SK-N-SH (cell line): ENCODE measurements around the gene C1QTNF8. TPM values are rescaled to one million over a fixed set of nuclear protein-coding genes. Genes with fewer than 3 reads are reported as not detected.
"Not testable (repeated sequence)": the region's sequence is repeated elsewhere in the genome, so short reads cannot be mapped to it uniquely, and the experiment has no call there.

Experiments used
- CTCF ChIA-PET: fragments of 300-600, 350-600 bp; formaldehyde crosslinking; extraction: SDS; loops from one replicate; lab custom pipeline; 2021; lab: Yijun Ruan, JAX
- POLR2A ChIA-PET: fragments of 350-600 bp; sonication (Branson Sonifier 250); formaldehyde crosslinking; extraction: SDS; loops from one replicate; lab custom pipeline; 2020; ENCODE audit warnings: antibody characterized with exemption, inconsistent platforms; lab: Yijun Ruan, JAX
- DNase-seq: peaks from one replicate; pipeline ENCODE4 v3.0.0; 2012
- H2AFZ ChIP-seq: fragments of 200-600 bp; sonication (generic); 2 replicates; pipeline ENCODE4 v1.8.1; 2016; ENCODE audit warnings: antibody characterized with exemption, mild to moderate bottlenecking, low read depth
- H3F3A ChIP-seq: fragments of 200-600 bp; sonication (generic); replicated peaks from 2 replicates; pipeline ENCODE3; 2016; ENCODE audit warnings: antibody characterized with exemption, mild to moderate bottlenecking; ENCODE audit not compliant: insufficient read depth
- H3K27ac ChIP-seq, 2 experiments: fragments of 200-500 bp in 1 of 2; fragments of 200-600 bp in 1 of 2; sonication (Bioruptor generic) in 1 of 2; sonication (generic), shearing (Covaris generic) in 1 of 2; 2 replicates each; pipeline versions ENCODE4 v1.5.1 to v1.6.1; 2014 to 2016; ENCODE audit warnings: low read depth in 2 of 2, inconsistent platforms in 1 of 2, low read length in 1 of 2, mild to moderate bottlenecking in 1 of 2, mixed read lengths in 1 of 2
- H3K27me3 ChIP-seq: fragments of 200-600 bp; sonication (generic), shearing (Covaris generic); 2 replicates; pipeline ENCODE4 v1.6.1; 2016; ENCODE audit warnings: mixed run types; ENCODE audit not compliant: insufficient read depth
- H3K36me3 ChIP-seq, 2 experiments: fragments of 200-500 bp in 1 of 2; fragments of 200-600 bp in 1 of 2; sonication (Bioruptor generic) in 1 of 2; sonication (generic) in 1 of 2; replicated peaks in 1 of 2; 2 replicates each; pipeline versions ENCODE3 to v1.5.1; 2014 to 2016; ENCODE audit warnings: low read length in 1 of 2, mild to moderate bottlenecking in 1 of 2; ENCODE audit not compliant: insufficient read depth in 2 of 2, control insufficient read depth in 1 of 2
- H3K4me1 ChIP-seq, 2 experiments: fragments of 200-500 bp in 1 of 2; fragments of 200-600 bp in 1 of 2; sonication (Bioruptor generic) in 1 of 2; sonication (generic), shearing (Covaris generic) in 1 of 2; 2 replicates each; pipeline versions ENCODE4 v1.5.1 to v1.6.1; 2014 to 2016; ENCODE audit warnings: low read depth in 1 of 2, low read length in 1 of 2, mixed run types in 1 of 2; ENCODE audit not compliant: insufficient read depth in 2 of 2, control insufficient read depth in 1 of 2
- H3K4me2 ChIP-seq: fragments of 200-600 bp; sonication (generic), shearing (Covaris generic); 2 replicates; pipeline ENCODE4 v1.6.1; 2017; ENCODE audit warnings: mixed run types
- H3K4me3 ChIP-seq, 2 experiments: fragments of 200-500 bp in 1 of 2; fragments of 200-600 bp in 1 of 2; sonication (Bioruptor generic) in 1 of 2; sonication (generic), shearing (Covaris generic) in 1 of 2; 2 replicates each; pipeline versions ENCODE4 v1.5.1 to v1.8.1; 2014 to 2016; ENCODE audit warnings: low read depth in 2 of 2, inconsistent platforms in 1 of 2, low read length in 1 of 2, mild to moderate bottlenecking in 1 of 2, mixed read lengths in 1 of 2, moderate library complexity in 1 of 2
- H3K79me2 ChIP-seq: fragments of 200-600 bp; sonication (generic); 2 replicates; pipeline ENCODE4 v1.8.1; 2017; ENCODE audit warnings: mild to moderate bottlenecking; ENCODE audit not compliant: insufficient read depth
- H3K9ac ChIP-seq: fragments of 200-600 bp; sonication (generic); 2 replicates; pipeline ENCODE4 v1.6.1; 2017; ENCODE audit warnings: mixed run types
- H3K9me2 ChIP-seq: fragments of 200-600 bp; sonication (generic); 2 replicates; pipeline ENCODE4 v1.6.1; 2017; ENCODE audit warnings: mixed run types
- H3K9me3 ChIP-seq: fragments of 200-600 bp; sonication (generic); 2 replicates; pipeline ENCODE4 v1.6.1; 2017; ENCODE audit warnings: mixed run types, mild to moderate bottlenecking, moderate library complexity
- H4K20me1 ChIP-seq: fragments of 200-600 bp; sonication (generic); 2 replicates; pipeline ENCODE4 v1.6.1; 2017; ENCODE audit warnings: mild to moderate bottlenecking, mixed run types; ENCODE audit not compliant: insufficient read depth
- EP300 ChIP-seq, 2 experiments: IDR thresholded peaks; 2 replicates each; pipeline versions ENCODE4 v1.4.0 to v1.6.1; 2012; ENCODE audit warnings: borderline replicate concordance in 1 of 2, low read depth in 1 of 2, low read length in 1 of 2
- FOXJ3 ChIP-seq: sonication (generic); formaldehyde crosslinking; IDR thresholded peaks from 2 replicates; pipeline ENCODE4 v1.5.1; 2020; ENCODE audit warnings: mild to moderate bottlenecking, missing genetic modification reagents
- POLR2AphosphoS5 ChIP-seq: IDR thresholded peaks from 2 replicates; pipeline ENCODE4 v1.6.1; 2012; ENCODE audit warnings: low read depth, low read length
- SIN3A ChIP-seq: IDR thresholded peaks from 2 replicates; pipeline ENCODE4 v1.6.1; 2012; ENCODE audit warnings: low read depth, mild to moderate bottlenecking, low read length, moderate library complexity, borderline replicate concordance
- SMC3 ChIP-seq: IDR thresholded peaks from 2 replicates; pipeline ENCODE4 v1.6.1; 2012; ENCODE audit warnings: low read depth, low read length, improper control_type of control experiment
- TCF12 ChIP-seq: IDR thresholded peaks from 2 replicates; pipeline ENCODE4 v1.4.0; 2012
- WGBS: methylation state at CpG from one replicate; pipeline ENCODE4 v1.1.6; 2017; ENCODE audit warnings: low lambda C conversion rate; 5-methylcytosine and 5-hydroxymethylcytosine counted together
- polyA plus RNA-seq, 3 experiments: library from polyadenylated mRNA; depleted of rRNA; stranded (reverse); fragments of >200 nt; gene quantifications; 2 replicates each; pipeline ENCODE4 v1.2.3, GENCODE V29; 2012
- TF ChIP-seq, protein P1 (sequence below): IDR thresholded peaks from 2 replicates; pipeline ENCODE4 v1.4.0; 2012; ENCODE audit warnings: low read depth
- TF ChIP-seq, protein P2 (sequence below): IDR thresholded peaks from 2 replicates; pipeline ENCODE4; 2012

Gene C1QTNF8
- polyA plus RNA-seq, 1 of the 3 experiments (the other 2 are of a cell fraction): not detected

- H4K20me1 ChIP-seq: 0 out of 2 replicates have a peak, but pooled peaks cover 8% of the 10 kb centered on the region
- no peaks in the 10 kb centered on the region for H3K36me3 ChIP-seq
- no peaks in the 10 kb centered on the region for H3K9me2 ChIP-seq
- peak; percentile 80 for DNase-seq
- no peak overlapping the region for H2AFZ ChIP-seq
- ChIA-PET CTCF (no interaction called here), POLR2A (interaction anchor here (0.7 kb wide), 1 partner anchor 46 kb away, joined by 4 read pairs; no protein-coding TSS in a partner anchor)
- no peak overlapping the region for H3K27ac ChIP-seq
- H3K27me3 ChIP-seq: peaks cover 42% of the 10 kb centered on the region
- no peak overlapping the region for H3K4me3 ChIP-seq
- H3F3A ChIP-seq: peaks cover 3% of the 10 kb centered on the region
- TF ChIP-seq SMC3 (no peak), SIN3A (no peak), POLR2AphosphoS5 (no peak), FOXJ3 (CRISPR knock-in tag) (no peak), TCF12 (no peak), EP300 (IDR thresholded peaks at IDR 0.05; ENCODE audit: borderline replicate concordance in 1 of 2, low read depth in 1 of 2, low read length in 1 of 2) (no peak)
- TF ChIP-seq, protein P1, sequence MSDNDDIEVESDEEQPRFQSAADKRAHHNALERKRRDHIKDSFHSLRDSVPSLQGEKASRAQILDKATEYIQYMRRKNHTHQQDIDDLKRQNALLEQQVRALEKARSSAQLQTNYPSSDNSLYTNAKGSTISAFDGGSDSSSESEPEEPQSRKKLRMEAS: no peak
- TF ChIP-seq, protein P2, sequence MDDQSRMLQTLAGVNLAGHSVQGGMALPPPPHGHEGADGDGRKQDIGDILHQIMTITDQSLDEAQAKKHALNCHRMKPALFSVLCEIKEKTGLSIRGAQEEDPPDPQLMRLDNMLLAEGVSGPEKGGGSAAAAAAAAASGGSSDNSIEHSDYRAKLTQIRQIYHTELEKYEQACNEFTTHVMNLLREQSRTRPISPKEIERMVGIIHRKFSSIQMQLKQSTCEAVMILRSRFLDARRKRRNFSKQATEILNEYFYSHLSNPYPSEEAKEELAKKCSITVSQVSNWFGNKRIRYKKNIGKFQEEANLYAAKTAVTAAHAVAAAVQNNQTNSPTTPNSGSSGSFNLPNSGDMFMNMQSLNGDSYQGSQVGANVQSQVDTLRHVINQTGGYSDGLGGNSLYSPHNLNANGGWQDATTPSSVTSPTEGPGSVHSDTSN: no peak
- WGBS: 49% methylated on average over 37 of the region's 85 CpGs
- H3K9me3 ChIP-seq: no peaks in the 10 kb centered on the region
- no peak overlapping the region for H3K9ac ChIP-seq
- no peaks in the 10 kb centered on the region for H3K4me1 ChIP-seq
- no peaks in the 10 kb centered on the region for H3K79me2 ChIP-seq
- H3K4me2 ChIP-seq: no peak overlapping the region
These were observed 2.5 kb downstream of the C1QTNF8 start for GRCh38 chr16:1093284-1094123.

DNA sequence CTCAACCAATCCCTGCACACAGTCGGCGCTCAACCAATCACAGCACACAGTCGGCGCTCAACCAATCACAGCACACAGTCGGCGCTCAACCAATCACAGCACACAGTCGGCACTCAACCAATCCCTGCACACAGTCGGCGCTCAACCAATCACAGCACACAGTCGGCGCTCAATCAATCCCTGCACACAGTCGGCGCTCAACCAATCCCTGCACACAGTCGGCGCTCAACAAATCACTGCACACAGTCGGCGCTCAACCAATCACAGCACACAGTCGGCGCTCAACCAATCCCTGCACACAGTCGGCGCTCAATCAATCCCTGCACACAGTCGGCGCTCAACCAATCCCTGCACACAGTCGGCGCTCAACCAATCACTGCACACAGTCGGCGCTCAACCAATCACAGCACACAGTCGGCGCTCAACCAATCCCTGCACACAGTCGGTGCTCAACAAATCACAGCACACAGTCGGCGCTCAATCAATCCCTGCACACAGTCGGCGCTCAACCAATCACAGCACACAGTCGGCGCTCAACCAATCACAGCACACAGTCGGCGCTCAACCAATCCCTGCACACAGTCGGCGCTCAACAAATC is 3.3 kb downstream of the C1QTNF8 start:
- H4K20me1 ChIP-seq, H2AFZ ChIP-seq, H3K4me3 ChIP-seq, H3K4me2 ChIP-seq, H3K27ac ChIP-seq, DNase-seq, H3F3A ChIP-seq, H3K9me3 ChIP-seq, H3K9ac ChIP-seq, H3K4me1 ChIP-seq, H3K9me2 ChIP-seq, H3K36me3 ChIP-seq, CTCF ChIA-PET, H3K79me2 ChIP-seq: not testable (repeated sequence)
- POLR2A ChIA-PET: interaction anchor here (0.7 kb wide), 1 partner anchor 45 kb away, joined by 4 read pairs; no protein-coding TSS in a partner anchor
- WGBS: 94% methylated on average over 38 of the region's 40 CpGs
- peaks cover 42% of the 10 kb centered on the region for H3K27me3 ChIP-seq
